GM12892 (cell line): ENCODE measurements around the gene PRKAR1B.

Source experiments
- DNase-seq: peaks from one replicate; pipeline ENCODE4 v3.0.0; 2011; ENCODE audit not compliant: insufficient read length
- FAIRE-seq: peaks from 2 replicates; lab custom pipeline; 2011; peaks lifted over from hg19 to GRCh38; lab: Jason Lieb, UNC
- POLR2A ChIP-seq: IDR thresholded peaks from 2 replicates; pipeline ENCODE4 v1.6.1; 2011; ENCODE audit warnings: low read depth, low read length, control low read depth
- POLR2AphosphoS5 ChIP-seq: IDR thresholded peaks from 2 replicates; pipeline ENCODE4 v1.6.1; 2011; ENCODE audit warnings: low read depth, low read length, control low read depth
- TAF1 ChIP-seq: IDR thresholded peaks from 2 replicates; pipeline ENCODE4 v1.6.1; 2011; ENCODE audit warnings: low read depth, mild to moderate bottlenecking, control low read depth, low read length, borderline replicate concordance

Gene PRKAR1B

GRCh38 chr7:549891-550625 is 177.0 kb downstream of the PRKAR1B start:
- FAIRE-seq (no peak), DNase-seq (no peak)
- TF ChIP-seq TAF1: no peak
- TF ChIP-seq POLR2A: no peak
- no peak for TF ChIP-seq POLR2AphosphoS5

DNA sequence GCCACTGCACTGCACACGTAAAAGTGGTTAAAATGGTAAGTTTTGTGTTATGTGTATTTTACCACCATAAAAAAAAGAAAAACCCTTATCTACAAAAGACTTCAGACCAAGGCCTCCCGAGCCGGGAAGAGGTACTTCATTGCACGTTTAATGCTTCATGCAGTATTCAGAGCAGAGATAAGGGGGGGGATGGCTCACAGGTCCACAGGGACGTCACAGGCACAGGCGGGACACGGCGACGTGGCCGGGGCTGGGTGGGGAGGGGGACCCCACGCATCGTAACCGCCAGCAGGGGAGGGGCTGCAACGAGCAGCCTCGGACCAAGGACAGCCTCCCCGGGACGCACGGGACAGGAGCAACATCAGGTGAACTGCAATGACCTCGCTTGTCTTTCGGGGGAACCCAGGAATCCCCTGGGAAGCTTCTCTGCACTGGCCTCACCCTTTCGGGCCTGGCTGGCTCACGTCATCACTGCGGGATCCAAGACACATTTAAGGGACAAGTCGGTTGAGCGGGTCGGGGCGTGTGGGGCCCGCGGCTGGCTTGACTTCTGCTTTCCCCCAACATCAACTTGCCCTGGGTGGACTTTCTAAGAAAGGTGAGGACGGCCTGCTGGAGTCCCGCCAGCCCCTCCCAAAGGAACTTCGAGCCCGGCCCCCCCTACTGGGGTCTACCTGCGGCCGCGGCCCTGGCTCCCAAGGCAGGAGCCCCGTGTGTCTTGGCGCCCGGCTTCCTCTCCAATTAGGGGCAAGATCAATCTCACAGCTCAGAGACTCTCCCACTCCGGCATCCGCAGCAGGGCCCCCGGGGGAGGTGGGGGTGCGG is 177.8 kb downstream of the PRKAR1B start:
- TF ChIP-seq POLR2AphosphoS5 (no peak), TAF1 (no peak), POLR2A (no peak)
- FAIRE-seq (no peak), DNase-seq (no peak)

GRCh38 chr7:548401-548800 is 178.7 kb downstream of the PRKAR1B start:
- FAIRE-seq (no peak), DNase-seq (no peak)
- TF ChIP-seq POLR2AphosphoS5: no peak
- TF ChIP-seq POLR2A: no peak
- TF ChIP-seq TAF1: no peak

GRCh38 chr7:545470-545869 is 181.6 kb downstream of the PRKAR1B start:
- FAIRE-seq (no peak), DNase-seq (no peak)
- TF ChIP-seq TAF1: no peak
- TF ChIP-seq POLR2A: no peak
- no peak for TF ChIP-seq POLR2AphosphoS5

- TF ChIP-seq TAF1 (no peak), POLR2AphosphoS5 (no peak), POLR2A (no peak)
- FAIRE-seq (no peak), DNase-seq (no peak)
These were observed 182.5 kb downstream of the PRKAR1B start for GRCh38 chr7:544338-545221.

- no peak for TF ChIP-seq POLR2A
- no peak for TF ChIP-seq TAF1
- TF ChIP-seq POLR2AphosphoS5: no peak
- no peak for FAIRE-seq
- DNase-seq: no peak
These were observed 183.4 kb downstream of the PRKAR1B start for GRCh38 chr7:543501-544337.

- TF ChIP-seq POLR2AphosphoS5: no peak
- TF ChIP-seq TAF1: no peak
- TF ChIP-seq POLR2A: no peak
- no peak for FAIRE-seq
- no peak for DNase-seq
These were observed 184.2 kb downstream of the PRKAR1B start for GRCh38 chr7:542713-543500.

DNA sequence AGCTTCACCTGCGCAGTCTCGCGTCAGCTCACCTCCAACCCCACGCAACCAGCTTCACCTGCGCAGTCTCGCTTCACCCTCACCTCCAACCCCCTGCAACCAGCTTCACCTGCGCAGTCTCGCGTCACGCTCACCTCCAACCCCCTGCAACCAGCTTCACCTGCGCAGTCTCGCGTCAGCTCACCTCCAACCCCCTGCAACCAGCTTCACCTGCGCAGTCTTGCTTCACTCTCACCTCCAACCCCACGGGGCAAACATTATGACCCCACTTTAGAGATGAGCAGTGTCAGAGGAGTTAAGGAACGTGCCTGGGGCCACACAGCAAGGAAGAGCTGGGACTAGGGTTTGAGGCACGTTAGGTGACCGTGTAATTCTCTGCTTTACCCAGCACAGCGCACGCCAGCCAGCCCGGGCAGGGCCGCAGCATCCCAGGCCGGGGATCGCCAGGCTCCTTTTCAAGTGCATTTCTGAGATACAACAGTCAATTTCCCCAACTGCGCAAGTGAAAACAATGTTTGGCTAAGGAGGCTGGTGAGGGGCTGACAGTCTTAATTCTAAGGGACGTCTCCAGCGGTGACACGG is 184.9 kb downstream of the PRKAR1B start:
- no peak for TF ChIP-seq POLR2A
- no peak for TF ChIP-seq POLR2AphosphoS5
- TF ChIP-seq TAF1: no peak
- no peak for DNase-seq
- no peak for FAIRE-seq

GRCh38 chr7:541661-542060 is 185.4 kb downstream of the PRKAR1B start:
- no peak for DNase-seq
- FAIRE-seq: no peak
- TF ChIP-seq TAF1: no peak
- no peak for TF ChIP-seq POLR2A
- no peak for TF ChIP-seq POLR2AphosphoS5
